SW480 (cell line): Measurements from ENCODE around the gene SLC39A7.
A peak's percentile ranks its signal among the peaks of the same experiment; 100 is the strongest.

ENCODE experiments used
- DNase-seq: peaks from one replicate; pipeline ENCODE4 v3.0.0-alpha.2; 2016; ENCODE audit warnings: low spot score

Gene SLC39A7

GRCh38 chr6:33170176-33171015 lies 30.3 kb upstream of the SLC39A7 start:
- no peak for DNase-seq

- no peak for DNase-seq
Measured at GRCh38 chr6:33171016-33171879, 29.4 kb upstream of the SLC39A7 start.

GRCh38 chr6:33171880-33172687 lies 28.6 kb upstream of the SLC39A7 start:
- no peak for DNase-seq

- DNase-seq, result peak; percentile 23
Measured at GRCh38 chr6:33172688-33173534, 27.8 kb upstream of the SLC39A7 start.

GRCh38 chr6:33173535-33174180 lies 27.0 kb upstream of the SLC39A7 start:
- DNase-seq, result no peak

GRCh38 chr6:33174784-33175183 lies 25.9 kb upstream of the SLC39A7 start:
- no peak for DNase-seq

GRCh38 chr6:33175436-33176069 lies 25.1 kb upstream of the SLC39A7 start:
- no peak for DNase-seq

GRCh38 chr6:33176906-33177305 lies 23.8 kb upstream of the SLC39A7 start:
- DNase-seq, result no peak

GRCh38 chr6:33177552-33178446 lies 22.9 kb upstream of the SLC39A7 start:
- no peak for DNase-seq

GRCh38 chr6:33178755-33179475 lies 21.8 kb upstream of the SLC39A7 start:
- DNase-seq, result no peak

- no peak for DNase-seq
Measured at GRCh38 chr6:33181141-33181540, 19.5 kb upstream of the SLC39A7 start.

- DNase-seq, result no peak
Measured at GRCh38 chr6:33183071-33183683, 17.5 kb upstream of the SLC39A7 start.

GRCh38 chr6:33185190-33185589 lies 15.5 kb upstream of the SLC39A7 start:
- DNase-seq, result no peak

GRCh38 chr6:33185654-33186187 lies 14.9 kb upstream of the SLC39A7 start:
- no peak for DNase-seq

GRCh38 chr6:33187809-33188208 lies 12.9 kb upstream of the SLC39A7 start:
- DNase-seq, result no peak

- DNase-seq, result no peak
Measured at GRCh38 chr6:33189164-33189563, 11.5 kb upstream of the SLC39A7 start.

GRCh38 chr6:33189625-33190448 lies 10.8 kb upstream of the SLC39A7 start:
- no peak for DNase-seq
